H1 (cell line): ENCODE data around the gene C2CD4A. TPM values are rescaled to one million over a fixed set of nuclear protein-coding genes. Genes with fewer than 3 reads are reported as not detected.

Experiments
- CTCF ChIA-PET: fragments of 300-600 bp; sonication (Branson Sonifier 250); formaldehyde crosslinking; loops from one replicate; lab custom pipeline; 2021; ENCODE audit not compliant: partially characterized antibody; lab: Charles Lee
- POLR2A ChIA-PET: fragments of 300-600 bp; sonication (Branson Sonifier 250); formaldehyde crosslinking; loops from one replicate; lab custom pipeline; 2021; ENCODE audit warnings: inconsistent platforms; ENCODE audit not compliant: partially characterized antibody; lab: Charles Lee
- DNase-seq, 2 experiments: peaks; one replicate each; pipeline versions ENCODE4 v3.0.0 to v3.0.0-alpha.2; 2010 to 2022; ENCODE audit warnings: low spot score in 2 of 2, low read depth in 1 of 2, mixed read lengths in 1 of 2
- FAIRE-seq: peaks from 2 replicates; lab custom pipeline; 2011; peaks lifted over from hg19 to GRCh38; lab: Jason Lieb, UNC
- H2AFZ ChIP-seq: 2 replicates; pipeline ENCODE4 v1.8.1; 2012; ENCODE audit warnings: low read length, inconsistent platforms
- H2AK5ac ChIP-seq: 2 replicates; pipeline ENCODE4 v1.6.1; 2013; ENCODE audit warnings: low read depth, low read length
- H2BK120ac ChIP-seq: replicated peaks from 2 replicates; pipeline ENCODE3; 2013; ENCODE audit warnings: low read depth, low read length, inconsistent platforms
- H2BK12ac ChIP-seq: 2 replicates; pipeline ENCODE4 v1.6.1; 2013; ENCODE audit warnings: low read depth, low read length
- H2BK15ac ChIP-seq: 2 replicates; pipeline ENCODE4 v1.6.1; 2013; ENCODE audit warnings: low read length
- H2BK20ac ChIP-seq: 2 replicates; pipeline ENCODE4 v1.6.1; 2013; ENCODE audit warnings: low read length
- H2BK5ac ChIP-seq: 2 replicates; pipeline ENCODE4 v1.6.1; 2013; ENCODE audit warnings: low read depth, low read length
- H3K14ac ChIP-seq: 2 replicates; pipeline ENCODE4 v1.6.1; 2013; ENCODE audit warnings: inconsistent platforms; ENCODE audit not compliant: insufficient read length
- H3K18ac ChIP-seq: 2 replicates; pipeline ENCODE4 v1.6.1; 2013; ENCODE audit warnings: low read length; ENCODE audit errors: extremely low read depth
- H3K23ac ChIP-seq: 2 replicates; pipeline ENCODE4 v1.6.1; 2013; ENCODE audit warnings: inconsistent platforms; ENCODE audit not compliant: insufficient read length
- H3K23me2 ChIP-seq: 2 replicates; pipeline ENCODE4 v1.6.1; 2013; ENCODE audit warnings: low read depth, low read length
- H3K27ac ChIP-seq: 2 replicates; pipeline ENCODE4 v1.6.1; 2011; ENCODE audit warnings: low read depth, low read length, inconsistent platforms
- H3K27me3 ChIP-seq, 4 experiments: replicated peaks in 1 of 4; 1 replicate in 1 of 4; 2 replicates in 3 of 4; pipeline versions ENCODE4 v1.6.1 to v1.8.1; 2011 to 2013; ENCODE audit warnings: low read length in 3 of 4, mild to moderate bottlenecking in 3 of 4, inconsistent platforms in 2 of 4, mixed read lengths in 2 of 4, moderate library complexity in 1 of 4; ENCODE audit not compliant: control insufficient read depth in 3 of 4, insufficient read depth in 3 of 4; ENCODE audit errors: extremely low read depth in 1 of 4
- H3K36me3 ChIP-seq, 4 experiments: 2 replicates each; pipeline versions ENCODE4 v1.6.1 to v1.8.1; 2011 to 2013; ENCODE audit warnings: mild to moderate bottlenecking in 4 of 4, low read length in 3 of 4, moderate library complexity in 2 of 4, control low read depth in 1 of 4, inconsistent platforms in 1 of 4; ENCODE audit not compliant: insufficient read depth in 4 of 4, control insufficient read depth in 2 of 4
- H3K4ac ChIP-seq: replicated peaks from 2 replicates; pipeline ENCODE3; 2013; ENCODE audit warnings: low read length, low read depth, mixed read lengths, inconsistent platforms; ENCODE audit not compliant: insufficient read length
- H3K4me1 ChIP-seq, 4 experiments: replicated peaks in 1 of 4; 1 replicate in 1 of 4; 2 replicates in 3 of 4; pipeline versions ENCODE4 v1.6.1 to v1.8.1; 2011 to 2013; ENCODE audit warnings: low read length in 3 of 4, inconsistent platforms in 2 of 4, mixed read lengths in 1 of 4; ENCODE audit not compliant: insufficient read depth in 4 of 4, control insufficient read depth in 3 of 4
- H3K4me2 ChIP-seq, 2 experiments: 2 replicates each; pipeline versions ENCODE4 v1.6.1 to v1.8.1; 2011 to 2013; ENCODE audit warnings: low read depth in 2 of 2, low read length in 2 of 2, control low read depth in 1 of 2, inconsistent platforms in 1 of 2, mild to moderate bottlenecking in 1 of 2; ENCODE audit not compliant: insufficient read depth in 1 of 2
- H3K4me3 ChIP-seq, 4 experiments: fragments of 200-600, 300-600 bp in 1 of 4; sonication (generic), shearing (Covaris generic), sonication (Bioruptor Twin) in 1 of 4; 2 replicates each; pipeline versions ENCODE4 v1.5.1 to v1.8.1; 2011 to 2016; ENCODE audit warnings: low read length in 4 of 4, low read depth in 3 of 4, control low read depth in 2 of 4, inconsistent platforms in 2 of 4, mild to moderate bottlenecking in 2 of 4, mixed read lengths in 1 of 4, moderate library complexity in 1 of 4; ENCODE audit not compliant: insufficient read depth in 2 of 4; ENCODE audit errors: extremely low read depth in 1 of 4
- H3K56ac ChIP-seq: replicated peaks from 2 replicates; pipeline ENCODE3; 2013; ENCODE audit warnings: low read depth, mild to moderate bottlenecking, mixed read lengths, low read length, inconsistent platforms; ENCODE audit not compliant: insufficient read length
- H3K79me1 ChIP-seq: 2 replicates; pipeline ENCODE4 v1.6.1; 2013; ENCODE audit warnings: low read depth, low read length, control low read depth
- H3K79me2 ChIP-seq, 2 experiments: 2 replicates each; pipeline versions ENCODE4 v1.6.1 to v1.8.1; 2012 to 2013; ENCODE audit warnings: low read length in 2 of 2, mild to moderate bottlenecking in 2 of 2, inconsistent platforms in 1 of 2; ENCODE audit not compliant: insufficient read depth in 2 of 2, control insufficient read depth in 1 of 2
- H3K9ac ChIP-seq, 4 experiments: replicated peaks in 1 of 4; 1 replicate in 1 of 4; 2 replicates in 3 of 4; pipeline versions ENCODE4 v1.6.1 to v1.8.1; 2011 to 2013; ENCODE audit warnings: low read depth in 3 of 4, low read length in 3 of 4, control low read depth in 2 of 4, mild to moderate bottlenecking in 2 of 4, moderate library complexity in 2 of 4, inconsistent platforms in 1 of 4; ENCODE audit errors: extremely low read depth in 1 of 4
- H3K9me3 ChIP-seq, 2 experiments: 2 replicates each; pipeline versions ENCODE4 v1.6.1 to v1.8.1; 2012 to 2013; ENCODE audit warnings: mild to moderate bottlenecking in 2 of 2, moderate library complexity in 2 of 2, control low read depth in 1 of 2, inconsistent platforms in 1 of 2, low read depth in 1 of 2, low read length in 1 of 2, mixed read lengths in 1 of 2; ENCODE audit not compliant: insufficient read depth in 2 of 2
- H4K20me1 ChIP-seq, 2 experiments: replicated peaks in 1 of 2; 2 replicates each; pipeline versions ENCODE3 to v1.8.1; 2011 to 2013; ENCODE audit warnings: inconsistent platforms in 2 of 2, low read length in 2 of 2, mild to moderate bottlenecking in 1 of 2; ENCODE audit not compliant: insufficient read depth in 2 of 2, control insufficient read depth in 1 of 2
- H4K5ac ChIP-seq: 2 replicates; pipeline ENCODE4 v1.6.1; 2013; ENCODE audit warnings: low read length, low read depth, mixed read lengths, inconsistent platforms; ENCODE audit not compliant: insufficient read length
- H4K8ac ChIP-seq: 2 replicates; pipeline ENCODE4 v1.8.0; 2013; ENCODE audit warnings: mild to moderate bottlenecking, moderate library complexity, low read length, inconsistent platforms; ENCODE audit not compliant: insufficient read depth; ENCODE audit errors: extremely low read depth
- H4K91ac ChIP-seq: replicated peaks from 2 replicates; pipeline ENCODE3; 2013; ENCODE audit warnings: low read length, mixed read lengths, inconsistent platforms; ENCODE audit not compliant: insufficient read length
- ASH2L ChIP-seq: fragments of 200-600, 300-600 bp; sonication (generic); IDR thresholded peaks from one replicate; pipeline ENCODE4 v1.7.1; 2017; ENCODE audit warnings: low read length
- BCL11A ChIP-seq, 2 experiments: IDR thresholded peaks; one replicate each; pipeline ENCODE4 v1.6.1; 2011; ENCODE audit warnings: low read depth in 2 of 2, low read length in 2 of 2, mild to moderate bottlenecking in 2 of 2
- CBX5 ChIP-seq: fragments of 300-800, 300-1000 bp; sonication (generic); IDR thresholded peaks from 2 replicates; pipeline ENCODE4 v1.7.1; 2016; ENCODE audit warnings: antibody characterized with exemption, low read length, low read depth
- CTCF ChIP-seq, 3 experiments: IDR thresholded peaks; 1 replicate in 2 of 3; 2 replicates in 1 of 3; pipeline versions ENCODE4 v1.5.1 to v1.6.1; 2011; ENCODE audit warnings: low read length in 3 of 3, mild to moderate bottlenecking in 3 of 3, inconsistent platforms in 2 of 3, low read depth in 1 of 3, moderate library complexity in 1 of 3; ENCODE audit not compliant: insufficient read depth in 1 of 3; ENCODE audit errors: control extremely low read depth in 1 of 3
- FOSL1 ChIP-seq: IDR thresholded peaks from 2 replicates; pipeline ENCODE4 v1.6.1; 2011; ENCODE audit warnings: mild to moderate bottlenecking, low read depth, low read length, moderate library complexity; ENCODE audit not compliant: insufficient read depth
- POLR2A ChIP-seq, 2 experiments: IDR thresholded peaks; 1 replicate in 1 of 2; 2 replicates in 1 of 2; pipeline ENCODE4 v1.6.1; 2011; ENCODE audit warnings: low read depth in 2 of 2, low read length in 2 of 2, mild to moderate bottlenecking in 2 of 2; ENCODE audit errors: control extremely low read depth in 1 of 2
- POU5F1 ChIP-seq: IDR thresholded peaks from 2 replicates; pipeline ENCODE4 v1.6.1; 2011; ENCODE audit warnings: low read depth, mild to moderate bottlenecking, low read length, moderate library complexity
- RFX5 ChIP-seq: IDR thresholded peaks from 2 replicates; pipeline ENCODE4 v1.6.1; 2011; ENCODE audit warnings: low read depth, low read length, improper control_type of control experiment, borderline replicate concordance
- SIRT6 ChIP-seq: IDR thresholded peaks from one replicate; pipeline ENCODE4 v1.7.1; 2012; ENCODE audit warnings: low read length, inconsistent platforms
- SP4 ChIP-seq: IDR thresholded peaks from 2 replicates; pipeline ENCODE4 v1.6.1; 2012; ENCODE audit warnings: low read length, inconsistent platforms
- SRF ChIP-seq: IDR thresholded peaks from 2 replicates; pipeline ENCODE4 v1.6.1; 2011; ENCODE audit warnings: mild to moderate bottlenecking, low read depth, low read length, moderate library complexity
- TEAD4 ChIP-seq: IDR thresholded peaks from 2 replicates; pipeline ENCODE4 v1.6.1; 2012; ENCODE audit warnings: low read depth, low read length, inconsistent platforms, mixed read lengths
- WGBS, 2 experiments: shearing (Covaris generic) in 1 of 2; methylation state at CpG; one replicate each; pipeline versions ENCODE4 v1.1.6 to v1.1.7; 2013 to 2015; ENCODE audit warnings: low lambda C conversion rate in 2 of 2, mixed read lengths in 2 of 2, inconsistent platforms in 1 of 2, low coverage in 1 of 2, missing lambda C conversion rate in 1 of 2; ENCODE audit not compliant: insufficient replicate concordance in 2 of 2, insufficient coverage in 1 of 2, insufficient read length in 1 of 2; ENCODE audit errors: extremely low coverage in 1 of 2, missing lambda C conversion rate in 1 of 2; 5-methylcytosine and 5-hydroxymethylcytosine counted together
- polyA plus RNA-seq, 7 experiments: library from polyadenylated mRNA; depleted of rRNA in 3 of 7; stranded (reverse) in 5 of 7; unstranded in 2 of 7; fragments of >200 nt in 5 of 7; fragments of 200-250 nt in 2 of 7; gene quantifications; 1 replicate in 5 of 7; 2 replicates in 1 of 7; 4 replicates in 1 of 7; pipeline versions ENCODE4 v1.2.1 to v1.2.3, GENCODE V29; 2011 to 2013; ENCODE audit warnings: missing spikeins in 2 of 7, mixed read lengths in 2 of 7
- total RNA-seq: library from RNA; stranded (reverse); fragmentation: NEBNext Ultra II Directional; extraction: Animal tissue kit (Norgen Biotek cat#: 25700); gene quantifications from 2 replicates; pipeline ENCODE4 v1.2.1, GENCODE V29; 2021

The C2CD4A gene
- total and polyA plus RNA-seq, 2 of the 8 experiments (the other 6 are each of a cell fraction or from before 2014, with no cell fraction given), result not detected

GRCh38 chr15:62057341-62057980, 9.3 kb upstream of the C2CD4A start:
- WGBS, 2 experiments, result 86% methylated on average over 4 of the region's 4 CpGs; no CpG with 5 or more reads in 1 of the 2 experiments
- H4K5ac ChIP-seq, result no peak overlapping the region
- H2BK20ac ChIP-seq, result no peak overlapping the region
- H4K8ac ChIP-seq, result no peak overlapping the region
- DNase-seq, result no peak
- H3K27ac ChIP-seq, result no peak overlapping the region
- peaks cover 0 to 8% (median 4%) of the 10 kb centered on the region in 4 experiments; a peak in 4 of 7 replicates for H3K27me3 ChIP-seq
- H3K18ac ChIP-seq, result no peak overlapping the region
- H3K4me2 ChIP-seq, result no peak overlapping the region
- H3K23ac ChIP-seq, result no peak overlapping the region
- H3K4me1 ChIP-seq, result peaks cover 0 to 6% (median under 1%) of the 10 kb centered on the region in 4 experiments; a peak in 1 of 7 replicates
- no peaks in the 10 kb centered on the region for H3K36me3 ChIP-seq
- H2BK5ac ChIP-seq, result no peak overlapping the region
- no peak overlapping the region for H3K4ac ChIP-seq
- H2AFZ ChIP-seq, result no peak overlapping the region
- no peak overlapping the region for H3K4me3 ChIP-seq
- no peak overlapping the region for H2AK5ac ChIP-seq
- no peak overlapping the region for H3K9ac ChIP-seq
- POLR2A ChIA-PET, result no interaction called here
- no peak overlapping the region for H2BK15ac ChIP-seq
- no peak for FAIRE-seq
- H3K9me3 ChIP-seq, result no peaks in the 10 kb centered on the region
- H2BK120ac ChIP-seq, result no peak overlapping the region
- peaks cover 7% of the 10 kb centered on the region for H3K23me2 ChIP-seq
- H2BK12ac ChIP-seq, result no peak overlapping the region
- CTCF ChIA-PET, result interaction anchor here (1.2 kb wide), 1 partner anchor 250 kb away, joined by 3 read pairs; no protein-coding TSS in a partner anchor
- no peak overlapping the region for H4K91ac ChIP-seq
- H3K14ac ChIP-seq, result no peak overlapping the region
- H4K20me1 ChIP-seq, result no peaks in the 10 kb centered on the region
- H3K79me1 ChIP-seq, result no peaks in the 10 kb centered on the region
- H3K56ac ChIP-seq, result no peak overlapping the region
- peaks cover 0 to 5% of the 10 kb centered on the region in 2 experiments; a peak in 2 of 4 replicates for H3K79me2 ChIP-seq
- TF ChIP-seq SP4, result no peak
- TF ChIP-seq CBX5, result no peak
- TF ChIP-seq RFX5, result no peak
- no peak for TF ChIP-seq SRF
- TF ChIP-seq BCL11A (IDR thresholded peaks at IDR 0.05; ENCODE audit: low read depth in 2 of 2, low read length in 2 of 2), result no peak
- no peak for TF ChIP-seq CTCF (IDR thresholded peaks at IDR 0.05; ENCODE audit: control extremely low read depth in 1 of 3, insufficient read depth in 1 of 3, low read depth in 1 of 3, low read length in 3 of 3)
- TF ChIP-seq FOSL1, result no peak
- TF ChIP-seq POU5F1, result no peak
- TF ChIP-seq ASH2L, result no peak
- no peak for TF ChIP-seq TEAD4
- TF ChIP-seq POLR2A (IDR thresholded peaks at IDR 0.05; ENCODE audit: control extremely low read depth in 1 of 2, low read depth in 2 of 2, low read length in 2 of 2), result no peak
- no peak for TF ChIP-seq SIRT6
